Germinal center (tissue), 1 donor: Measurements from ENCODE around the gene TPM2.

Source experiments
- DNase-seq: peaks from one replicate; pipeline ENCODE4 v3.0.0; 2012; ENCODE audit warnings: mixed read lengths, low spot score

Gene TPM2

DNA sequence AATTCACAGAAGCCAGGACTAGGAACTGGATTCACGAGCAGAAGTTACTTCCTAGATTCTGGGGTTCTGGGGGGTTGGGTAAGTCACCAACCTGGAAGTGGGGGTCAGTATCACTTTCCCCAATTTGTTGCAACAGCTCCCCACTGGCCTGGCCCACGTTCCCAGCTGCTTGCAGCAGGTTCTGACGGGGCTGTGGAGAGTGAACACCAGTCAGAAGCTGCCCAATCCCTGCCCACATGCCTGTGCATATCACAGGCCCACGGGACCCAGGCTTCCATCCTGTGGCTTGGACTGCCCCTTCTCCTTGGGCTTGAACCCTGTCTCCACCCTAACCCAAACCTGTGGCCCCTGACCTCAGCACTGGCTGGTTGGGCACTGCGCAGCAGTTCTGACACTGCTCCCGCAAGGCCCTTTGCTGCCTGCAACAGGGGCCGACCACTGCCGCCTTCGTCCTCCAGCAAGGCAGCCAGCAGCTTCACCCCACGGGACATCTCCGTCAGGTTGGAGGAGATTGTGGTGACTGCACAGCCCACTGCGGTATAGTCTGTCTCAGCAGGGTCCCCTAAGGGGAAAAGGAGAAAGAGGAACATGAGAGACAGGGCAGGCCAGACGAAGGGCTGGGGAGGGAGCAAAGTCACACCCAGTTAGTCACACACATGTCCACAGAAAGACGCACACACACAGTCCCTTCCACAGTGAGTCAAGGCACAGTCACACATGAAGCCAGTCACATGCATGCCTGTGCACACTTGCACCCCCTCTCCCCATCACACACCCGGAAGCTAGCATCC is 29.2 kb upstream of the TPM2 start:
- DNase-seq = peak; percentile 41

DNA sequence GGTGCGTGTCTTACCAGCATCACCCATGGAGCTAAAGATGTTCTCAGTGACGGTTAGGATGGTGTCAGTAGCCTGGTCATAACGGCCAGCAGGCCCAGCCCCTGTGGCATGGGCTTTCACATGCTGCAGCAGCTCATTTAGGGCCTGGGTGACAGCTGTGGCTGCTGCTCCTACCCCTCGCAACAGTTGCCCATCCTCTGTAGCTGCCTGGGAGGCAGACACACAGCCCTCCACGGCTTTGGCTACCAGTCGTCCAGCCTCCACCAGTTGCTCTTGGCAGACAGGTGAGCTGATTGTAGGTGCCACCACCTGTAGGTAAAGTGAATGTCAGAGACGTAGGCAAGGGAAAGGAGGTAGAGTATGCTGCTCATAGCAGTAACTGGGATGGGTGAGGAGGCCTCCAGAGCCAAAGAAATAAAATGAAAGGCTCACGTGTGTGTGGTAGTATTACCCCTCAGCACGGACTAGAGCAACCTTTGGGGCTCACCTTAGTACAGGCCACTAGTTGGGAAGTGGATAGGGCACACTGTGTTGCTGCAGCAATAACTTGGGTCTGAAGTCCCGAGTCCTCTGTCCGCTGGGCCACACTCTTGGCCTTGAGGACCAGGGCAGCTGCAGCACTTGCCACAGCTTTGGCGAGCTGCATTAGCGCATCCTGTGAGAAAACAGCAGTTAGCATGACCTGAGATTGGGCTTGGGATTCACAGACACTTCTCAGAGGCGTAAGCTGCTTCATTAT is 27.6 kb upstream of the TPM2 start:
- DNase-seq = no peak

DNA sequence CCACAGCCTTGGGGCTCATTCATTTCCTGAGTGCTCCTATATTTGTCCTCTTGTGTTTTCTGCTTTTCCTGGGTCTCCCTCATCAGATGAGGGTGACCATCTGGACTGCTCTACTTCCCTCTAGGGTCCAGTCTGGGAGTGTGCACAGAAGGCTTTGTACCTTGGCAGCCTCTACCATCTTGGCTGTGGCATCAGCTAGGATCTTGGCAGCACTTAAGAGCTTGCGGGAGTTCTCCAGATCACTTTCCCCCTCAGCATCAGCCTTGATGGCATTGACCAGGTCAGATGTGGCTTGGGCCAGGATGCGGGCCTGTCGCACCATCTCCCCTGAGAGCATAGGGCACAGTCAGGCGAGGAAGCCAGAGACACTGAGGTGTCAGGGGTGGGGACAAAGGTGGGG is 26.5 kb upstream of the TPM2 start:
- DNase-seq = no peak

DNA sequence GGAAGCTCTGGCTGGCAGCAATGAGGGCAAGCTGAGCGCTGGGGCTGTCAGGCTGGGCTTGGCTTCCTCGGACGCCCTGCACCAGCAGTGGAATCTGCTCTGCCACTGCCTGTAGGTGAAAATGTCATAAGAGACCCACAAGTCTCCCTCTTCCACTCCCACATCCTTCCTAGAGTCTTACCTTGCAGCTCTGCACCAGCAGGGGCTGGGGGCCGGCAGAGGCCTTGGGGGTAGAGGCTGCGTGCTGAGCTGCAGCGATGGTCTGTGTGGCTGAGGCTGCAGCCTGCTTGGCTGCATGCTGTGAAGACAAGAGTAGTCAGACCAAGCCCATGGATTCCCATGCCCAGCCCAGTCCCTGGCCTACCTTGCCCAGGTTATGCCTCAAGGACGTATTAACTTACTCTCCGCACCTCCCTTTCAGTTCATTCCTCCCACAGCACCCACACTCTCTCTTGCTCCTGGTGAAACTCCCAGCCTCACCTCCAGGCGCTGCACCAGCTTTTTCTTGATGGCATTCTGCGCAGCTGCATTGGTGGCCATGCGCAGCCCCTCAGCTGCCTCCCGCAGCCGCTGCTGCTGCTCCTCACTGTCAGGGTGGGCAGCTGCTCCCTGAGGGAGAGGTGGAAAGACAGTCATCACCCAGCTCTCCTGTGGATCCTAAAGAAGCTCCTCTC is 25.0 kb upstream of the TPM2 start:
- no peak for DNase-seq

DNA sequence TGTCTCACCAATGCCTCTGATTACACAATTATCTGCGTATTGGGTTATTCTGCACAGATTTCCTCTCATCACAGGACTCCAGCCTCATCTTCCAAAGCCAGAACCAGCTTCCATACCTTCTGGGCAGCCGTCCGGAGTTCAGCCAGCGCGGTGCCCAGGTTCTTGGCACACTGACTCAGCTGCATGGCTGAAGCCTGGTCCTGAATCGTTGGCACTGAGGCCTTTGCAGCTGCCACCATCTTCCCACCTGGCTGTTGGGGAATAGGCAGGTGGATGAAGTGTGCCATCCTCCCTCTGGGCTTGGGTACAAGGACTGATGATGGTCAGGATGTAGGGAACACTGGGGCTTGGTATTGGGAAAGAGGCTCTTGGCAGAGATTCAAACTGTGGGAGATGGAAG is 24.4 kb upstream of the TPM2 start:
- no peak for DNase-seq

DNA sequence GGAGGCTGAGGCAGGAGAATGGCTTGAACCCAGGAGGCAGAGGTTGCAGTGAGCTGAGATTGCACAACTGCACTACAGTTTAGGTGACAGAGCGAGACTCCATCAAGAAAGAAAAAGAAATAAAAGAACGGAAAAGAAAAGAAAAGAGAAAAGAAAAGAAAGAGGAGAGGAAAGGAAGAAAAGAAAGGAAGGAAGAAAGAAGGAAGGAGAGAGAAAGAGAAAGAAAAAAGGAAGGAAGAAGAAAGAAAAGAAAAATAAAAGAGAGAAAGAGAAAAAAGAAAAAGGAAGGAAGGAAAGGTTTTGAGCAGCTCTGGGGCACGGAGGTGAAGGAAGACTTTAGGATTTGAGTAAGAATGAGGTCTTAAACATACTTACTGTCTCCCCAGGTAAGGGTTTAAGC is 23.9 kb upstream of the TPM2 start:
- DNase-seq = no peak

DNA sequence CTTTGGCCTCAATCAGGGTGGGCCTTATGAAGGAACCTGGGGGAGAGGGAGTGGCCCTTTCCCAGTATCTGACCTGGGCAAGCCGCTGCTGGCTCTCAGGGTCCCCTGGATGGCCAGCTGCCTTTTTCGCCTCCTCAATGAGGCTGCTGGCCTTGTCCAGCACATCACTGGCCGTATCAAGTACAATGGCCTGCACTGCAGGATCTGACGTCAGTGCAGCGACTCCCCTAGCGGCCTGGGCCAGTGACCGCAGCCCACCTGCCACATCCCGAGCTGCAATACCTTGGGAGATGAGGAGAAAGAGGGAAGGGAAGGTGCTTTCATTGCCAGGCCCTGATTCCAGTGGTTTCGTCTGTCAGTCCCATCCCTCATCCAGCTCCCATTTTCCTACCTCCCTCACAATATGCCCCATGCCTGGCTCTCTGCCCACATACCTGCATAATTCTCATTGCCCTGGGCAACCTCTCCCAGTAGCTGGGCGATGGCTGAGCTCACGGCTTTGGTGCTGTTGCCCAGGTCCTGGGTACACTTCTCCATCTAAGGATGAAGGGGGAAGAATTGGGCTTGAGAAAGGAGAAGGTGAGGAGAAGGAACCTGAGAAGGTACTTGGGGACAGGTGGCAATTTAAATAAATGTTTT is 23.2 kb upstream of the TPM2 start:
- no peak for DNase-seq

DNA sequence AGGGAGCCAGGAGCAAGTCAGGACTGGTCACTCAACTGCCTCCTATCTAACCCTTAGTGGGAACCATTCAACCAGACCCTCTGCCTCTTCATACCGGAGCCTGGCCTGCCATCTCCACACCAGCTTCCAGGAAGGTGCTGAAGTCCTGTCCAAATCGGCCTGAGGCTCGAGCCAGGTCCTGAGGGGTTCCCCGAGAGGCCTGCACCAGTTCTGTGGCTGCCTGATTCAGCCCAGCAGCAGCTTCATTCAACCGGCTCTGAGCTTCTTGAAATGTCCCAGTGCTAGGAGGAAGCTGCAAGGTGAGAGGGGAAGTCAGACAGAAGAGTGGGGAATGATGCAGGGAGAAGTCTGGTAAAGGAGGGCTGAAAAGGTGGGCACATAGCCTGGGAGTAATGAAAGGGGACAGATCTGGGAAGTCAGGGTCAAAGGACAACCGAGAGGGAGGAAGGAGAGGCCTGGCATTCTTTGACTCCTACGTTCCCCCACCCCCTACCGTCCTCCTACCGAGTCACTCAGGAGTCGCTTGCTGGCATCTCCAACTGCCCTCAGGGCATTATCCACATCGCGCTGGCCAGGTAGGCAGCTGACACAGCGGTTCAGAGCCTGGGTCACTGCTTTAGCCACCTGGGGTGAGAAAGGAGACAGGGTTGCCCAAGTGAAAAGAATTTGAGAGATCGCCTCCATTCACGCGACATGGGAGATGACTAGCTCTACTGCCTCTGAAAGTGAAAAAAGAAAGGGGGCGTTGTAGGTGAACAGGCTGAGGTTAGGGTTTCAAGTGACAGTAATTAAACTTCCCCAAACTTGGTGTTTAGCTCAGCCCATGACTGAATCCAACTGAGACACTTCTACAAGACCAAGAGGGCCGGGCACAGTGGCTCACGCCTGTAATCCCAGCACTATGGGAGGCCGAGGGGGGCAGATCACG is 22.0 kb upstream of the TPM2 start:
- DNase-seq = no peak

DNA sequence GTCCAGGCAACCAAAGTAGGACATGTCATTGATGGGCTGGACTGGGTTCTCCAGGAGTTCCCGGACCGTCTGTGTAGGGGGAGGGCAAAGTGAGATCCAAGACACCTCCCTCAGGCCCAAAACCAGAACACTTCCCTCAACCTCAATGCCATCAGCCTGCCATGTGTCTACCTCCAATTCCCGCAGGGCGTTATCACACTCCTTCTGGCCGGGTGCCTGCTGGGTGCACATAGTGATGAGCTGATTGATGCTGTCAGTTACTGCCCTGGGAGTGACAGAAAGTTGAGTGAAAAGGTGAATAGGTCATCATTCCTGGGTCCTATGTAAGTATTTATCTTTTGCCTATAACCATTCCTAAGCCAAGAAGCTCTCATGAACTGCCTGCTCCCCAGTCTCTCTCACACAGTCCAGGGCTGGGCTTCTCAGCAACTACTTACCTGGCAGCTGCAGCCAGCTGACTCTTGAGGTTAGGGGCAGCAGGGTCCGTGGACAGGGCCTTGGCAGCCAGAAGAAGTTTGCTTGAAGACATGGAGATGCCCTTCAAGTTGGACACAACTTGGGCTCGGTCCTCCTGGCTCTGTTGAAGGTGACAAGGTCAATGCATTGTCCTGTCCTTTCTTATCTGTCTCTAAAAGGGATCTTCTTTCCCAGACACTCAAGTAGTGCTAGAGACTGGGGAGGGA is 21.2 kb upstream of the TPM2 start:
- no peak for DNase-seq

DNA sequence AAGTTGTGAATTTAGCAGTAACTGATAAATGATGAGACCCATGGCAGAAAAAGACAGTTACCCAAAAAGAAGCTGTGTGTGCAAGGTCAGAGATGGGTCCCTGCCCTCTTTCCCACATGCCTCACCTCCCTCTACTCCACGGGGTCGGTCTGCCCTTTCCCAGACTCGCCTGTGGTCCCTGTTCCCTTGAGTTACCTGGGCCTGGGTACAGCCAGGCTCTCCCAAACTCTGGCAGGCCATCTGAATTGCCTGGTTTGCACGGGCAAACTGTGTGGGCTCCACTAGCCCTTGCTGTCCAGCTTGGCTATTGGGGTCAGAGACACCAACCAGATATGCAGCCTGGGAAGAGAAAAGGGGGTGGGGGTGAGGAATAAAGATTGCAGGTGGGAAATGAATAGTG is 18.4 kb upstream of the TPM2 start:
- DNase-seq = no peak

DNA sequence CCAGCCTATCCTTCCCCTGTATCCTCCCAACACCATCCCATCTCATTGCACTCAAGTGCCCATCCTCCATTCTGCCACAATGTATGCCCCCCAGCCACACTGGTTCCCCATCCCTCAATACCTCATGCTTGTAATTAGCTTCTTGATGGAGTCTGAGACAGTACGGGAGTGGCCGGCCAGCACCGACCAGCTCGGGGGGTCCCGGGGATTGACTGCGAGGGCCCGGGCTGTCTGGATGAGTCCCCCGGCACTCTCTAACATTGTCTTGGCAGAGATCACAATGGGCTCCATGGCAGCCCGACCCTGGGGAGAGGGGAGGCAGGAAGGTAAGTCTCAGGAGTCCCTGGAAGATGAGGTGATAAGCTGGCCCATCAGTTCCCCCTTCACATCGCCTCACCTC is 17.2 kb upstream of the TPM2 start:
- DNase-seq = no peak

DNA sequence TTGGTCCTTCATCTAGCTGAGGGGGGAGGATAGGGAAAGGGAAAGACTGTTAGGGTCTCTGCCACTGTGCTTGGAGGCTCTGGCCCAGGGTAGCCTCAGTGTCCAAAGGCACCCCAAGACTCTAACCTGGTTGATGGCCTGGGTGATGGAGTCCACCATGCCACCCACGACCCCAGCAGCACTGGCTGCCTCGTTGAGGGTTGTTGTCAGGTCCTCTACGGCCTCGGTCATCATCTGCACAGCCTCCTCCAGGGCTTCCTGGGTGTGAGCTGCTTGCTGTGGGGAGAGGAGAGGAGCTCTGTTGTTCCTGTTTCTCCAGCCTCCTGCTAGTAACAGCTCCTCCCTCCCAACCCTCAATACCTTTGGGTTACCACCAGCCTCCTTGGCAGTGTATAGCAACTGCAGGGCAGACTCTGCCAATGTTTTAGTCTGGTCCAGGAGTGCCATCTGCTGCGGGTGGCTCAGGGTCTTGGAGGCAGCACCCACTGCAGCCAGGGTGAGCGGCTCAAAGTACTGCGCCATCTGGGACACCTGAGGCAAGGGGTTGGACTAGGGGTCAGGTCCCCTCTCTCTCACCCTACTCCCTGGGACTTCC is 16.2 kb upstream of the TPM2 start:
- no peak for DNase-seq

DNA sequence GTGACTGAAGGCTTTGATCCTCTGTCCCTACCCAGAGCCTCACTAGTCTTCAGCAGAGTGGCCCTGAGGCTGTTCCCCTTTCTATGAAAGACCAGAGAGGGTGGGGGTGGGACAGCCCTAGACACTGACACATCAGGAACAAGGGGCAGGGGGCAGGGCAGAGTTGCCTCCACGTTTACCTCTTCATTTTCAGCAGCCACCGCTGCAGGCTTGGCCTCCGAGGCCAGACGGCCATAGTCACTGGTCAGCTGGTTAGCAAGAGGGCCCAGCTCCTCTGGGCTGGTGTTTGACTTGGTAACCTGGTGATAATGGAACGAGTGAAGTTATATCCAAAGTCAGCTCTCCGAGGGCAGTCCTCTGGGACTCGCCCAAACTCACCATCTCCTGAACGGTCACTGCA is 15.6 kb upstream of the TPM2 start:
- no peak for DNase-seq

DNA sequence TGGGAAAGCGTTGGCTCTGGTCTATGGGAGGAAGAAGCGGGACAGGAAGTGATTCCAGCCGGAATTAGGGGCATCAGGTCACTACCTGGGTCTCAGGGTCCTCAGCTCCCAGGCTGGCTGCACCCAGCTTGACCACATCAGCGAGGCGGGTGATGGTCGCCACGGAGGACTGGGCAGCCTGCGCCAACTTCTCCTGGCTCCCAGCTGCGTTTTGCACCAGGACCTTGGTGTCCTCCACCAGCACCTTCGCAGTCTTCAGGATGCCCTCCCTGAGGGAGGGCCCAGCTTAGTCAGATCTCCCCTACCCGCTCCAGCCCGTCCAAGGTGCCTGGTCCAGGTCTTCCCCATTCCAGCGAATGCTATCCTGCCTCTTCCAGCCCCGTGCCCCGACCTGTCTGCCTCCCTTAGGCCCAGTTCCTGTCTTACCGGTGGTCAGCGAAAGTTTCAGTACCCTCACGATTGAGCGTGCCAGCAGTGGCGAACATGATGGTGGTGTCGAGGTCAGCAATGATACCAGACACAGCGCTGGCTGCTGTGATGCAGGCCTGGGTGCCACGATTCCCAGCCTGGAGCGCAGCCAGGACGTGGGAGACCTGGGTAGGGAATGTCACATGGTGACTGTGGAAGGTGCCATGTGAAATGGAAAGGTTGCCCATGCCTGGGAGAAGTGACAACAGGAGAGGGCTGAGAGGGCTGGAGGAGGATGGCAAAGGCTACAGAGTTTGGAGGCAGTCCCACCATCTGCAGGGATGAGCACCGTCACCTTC is 14.4 kb upstream of the TPM2 start:
- DNase-seq = no peak

DNA sequence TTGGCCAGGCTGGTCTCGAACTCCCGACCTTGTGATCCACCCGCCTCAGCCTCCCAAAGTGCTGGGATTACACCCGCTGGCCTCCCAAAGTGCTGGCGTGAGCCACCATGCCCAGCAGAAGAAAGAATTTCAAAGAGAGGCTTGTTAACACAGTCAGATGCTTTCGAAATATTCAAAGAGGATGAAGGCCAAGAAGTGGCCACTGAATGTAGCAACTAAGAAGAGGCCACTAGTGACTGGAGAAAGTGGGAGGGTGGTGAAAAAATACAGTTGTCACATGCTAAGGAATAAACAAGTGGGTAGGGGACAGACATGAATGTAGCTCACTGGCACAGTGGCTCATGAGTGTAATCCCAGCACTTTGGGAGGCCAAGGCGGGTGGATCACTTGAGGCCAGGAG is 13.0 kb upstream of the TPM2 start:
- DNase-seq = no peak

DNA sequence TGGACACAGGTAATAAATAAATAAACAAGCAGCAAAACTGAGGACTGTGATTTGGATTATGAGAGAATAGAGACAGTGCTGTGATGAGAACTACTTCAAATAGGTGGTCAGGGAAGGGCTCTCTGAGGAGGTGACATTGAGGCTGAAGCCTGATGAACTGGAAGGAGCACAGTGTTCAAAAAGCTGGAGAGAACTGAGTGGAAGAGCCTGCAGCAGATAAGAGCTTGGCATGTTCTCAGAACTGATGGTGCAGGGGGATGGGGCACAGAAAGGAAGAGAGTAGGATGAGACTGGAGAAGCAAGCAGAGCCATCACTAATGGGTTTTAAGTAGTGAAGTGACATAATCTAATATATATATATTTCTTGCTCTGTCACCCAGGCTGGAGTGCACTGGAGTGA is 11.2 kb upstream of the TPM2 start:
- DNase-seq = no peak

DNA sequence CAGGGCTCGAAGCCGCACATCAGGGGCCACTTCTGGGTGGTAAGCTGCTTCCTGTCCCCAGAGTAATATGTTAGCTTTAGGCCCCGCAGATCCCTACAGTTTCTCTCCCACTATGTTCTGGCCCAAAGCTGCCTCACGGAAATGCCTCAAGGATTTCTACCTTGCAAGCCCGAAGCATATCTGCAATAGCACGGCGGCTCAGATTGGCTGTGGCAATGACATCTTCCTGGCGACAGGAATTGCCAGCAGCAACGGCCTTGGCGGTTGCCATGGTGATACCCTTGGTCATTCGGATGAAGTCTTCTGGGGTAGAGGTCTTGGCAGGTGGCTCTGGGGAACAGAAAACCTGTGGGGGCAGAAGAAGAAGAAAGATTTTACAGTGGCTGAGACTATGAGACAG is 10.3 kb upstream of the TPM2 start:
- no peak for DNase-seq

DNA sequence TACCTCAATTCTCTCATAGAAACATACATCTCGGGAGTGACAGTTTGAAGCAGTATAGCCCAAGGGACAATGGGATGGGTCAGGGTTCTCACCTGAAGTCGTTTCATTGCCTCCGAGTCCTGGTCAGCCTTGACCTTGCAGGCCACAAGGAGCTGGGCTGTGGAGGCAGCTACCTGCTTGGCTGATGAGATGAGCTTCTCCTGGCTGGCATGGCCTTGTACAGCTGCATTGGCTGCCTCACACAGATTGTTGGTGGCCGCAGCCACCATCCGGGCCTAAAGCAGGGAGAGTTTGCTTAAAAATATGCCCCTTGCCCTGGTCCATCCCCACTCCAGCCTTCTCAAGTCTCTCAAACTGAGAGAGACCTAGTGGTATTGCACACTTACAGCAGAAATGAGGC is 8.5 kb upstream of the TPM2 start:
- no peak for DNase-seq

DNA sequence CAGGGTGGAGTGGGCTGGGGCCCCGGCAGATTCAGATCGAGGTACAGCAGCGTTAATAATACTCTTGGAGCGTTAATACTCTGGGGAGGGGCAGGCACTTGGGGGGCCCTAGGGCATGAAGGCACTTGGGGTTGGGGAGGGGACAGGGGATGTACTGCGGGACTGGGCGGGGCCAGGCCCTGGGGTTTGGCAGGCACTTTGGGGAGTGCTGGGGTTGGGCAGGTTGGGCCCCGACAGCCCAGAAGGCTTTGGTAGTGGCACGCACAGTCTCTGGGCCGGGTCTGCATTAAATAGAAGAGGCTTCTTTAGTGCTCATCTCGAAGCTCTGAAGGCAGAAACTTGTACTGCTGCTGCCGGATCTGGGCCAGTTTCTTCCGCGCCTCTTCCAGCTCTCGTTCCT is 7.8 kb upstream of the TPM2 start:
- no peak for DNase-seq
